ENCODE data around the gene CDCA4. TPM values are rescaled to one million over a fixed set of nuclear protein-coding genes. Genes with fewer than 3 reads are reported as not detected.

The CDCA4 gene
- total and polyA plus RNA-seq, 10 of the 15 experiments (the other 5 are each of a cell fraction or from before 2014, with no cell fraction given) = 10.4 to 64.0 (median 52.1) TPM

DNA sequence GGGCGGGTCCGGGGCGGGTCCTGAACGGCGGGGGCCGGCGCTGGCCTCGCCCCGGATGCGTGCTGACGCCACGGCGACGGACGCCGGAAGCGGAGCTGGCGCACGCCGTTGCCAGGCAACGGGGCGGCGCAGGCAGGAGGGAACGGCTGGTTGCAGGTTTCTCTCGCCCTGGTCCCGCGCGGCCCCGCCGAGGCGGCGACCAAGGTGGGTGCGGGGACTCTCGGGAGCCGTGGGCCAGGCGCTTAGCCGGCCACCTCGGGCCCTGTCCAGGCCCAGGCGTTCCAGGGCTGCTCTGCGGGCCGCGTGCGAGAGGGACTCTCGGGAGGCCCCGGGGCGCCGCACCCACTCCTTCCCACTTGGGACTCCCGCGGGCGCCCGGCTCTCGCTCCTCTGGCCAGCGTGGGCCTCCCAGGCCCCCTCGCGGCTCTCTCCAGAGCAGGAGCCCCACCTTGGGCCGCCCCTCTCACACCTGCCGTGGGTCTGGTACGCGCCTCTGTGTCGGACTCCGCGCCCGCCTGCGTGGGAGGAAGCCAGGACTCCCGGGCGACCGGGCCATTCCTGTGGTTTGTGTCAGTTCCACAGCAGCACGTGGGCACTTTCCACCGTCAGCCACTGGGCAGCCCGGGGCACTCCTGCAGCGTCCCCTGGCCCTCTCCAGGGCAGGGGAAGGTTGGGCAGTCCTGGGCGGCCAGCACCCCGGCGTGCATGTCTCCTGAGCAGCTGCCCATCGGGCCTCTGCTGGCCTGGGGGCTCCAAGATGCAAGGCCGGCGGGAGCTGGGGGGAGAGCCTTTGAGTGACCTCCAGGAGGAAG, 35.0 kb downstream of the CDCA4 start, which contains the start of gene CLBA1 (continued):
- TF ChIP-seq BRCA1 (IDR thresholded peaks at IDR 0.05; ENCODE audit: low read depth, low read length) (no peak), POLR2A (IDR thresholded peaks at IDR 0.05; ENCODE audit: low read depth, low read length) (0 out of 2 replicates have a peak, but pooled peaks have one; percentile 44), CBX5 (IDR thresholded peaks at IDR 0.05; ENCODE audit: low read depth) (no peak), SREBF1 (IDR thresholded peaks at IDR 0.05; ENCODE audit: low read length) (no peak), ZBED1 (IDR thresholded peaks at IDR 0.05; ENCODE audit: borderline replicate concordance) (no peak), SP1 (IDR thresholded peaks at IDR 0.05; ENCODE audit: low read depth, low read length) (peak; percentile 62), BCLAF1 (IDR thresholded peaks at IDR 0.05) (no peak), ASH2L (IDR thresholded peaks at IDR 0.05; ENCODE audit: borderline replicate concordance, low read depth) (no peak), BACH1 (IDR thresholded peaks at IDR 0.05; ENCODE audit: borderline replicate concordance) (peak; percentile 77), DPF2 (IDR thresholded peaks at IDR 0.05) (peak; percentile 78; the same call in 1 of the 2 replicates), ATF7 (IDR thresholded peaks at IDR 0.05; ENCODE audit: low read depth) (no peak), NRF1 (conservative IDR thresholded peaks at IDR 0.05; ENCODE audit: low read depth, low read length) (no peak), RELB (IDR thresholded peaks at IDR 0.05; ENCODE audit: low read depth) (no peak), IKZF1 (conservative IDR thresholded peaks at IDR 0.05) (peak; percentile 60), CREM (IDR thresholded peaks at IDR 0.05; ENCODE audit: low read depth) (peak; percentile 48; the same call in 1 of the 2 replicates), ZZZ3 (IDR thresholded peaks at IDR 0.05; ENCODE audit: control insufficient read depth, insufficient read length, low read depth) (no peak), EZH2 (IDR thresholded peaks at IDR 0.05; ENCODE audit: borderline replicate concordance, control insufficient read depth, low read depth, low read length) (no peak), ETV6 (conservative IDR thresholded peaks at IDR 0.05 in 1 of 2, IDR thresholded peaks at IDR 0.05 in 1 of 2; ENCODE audit: borderline replicate concordance in 1 of 2, low read depth in 1 of 2) (no peak), JUNB (IDR thresholded peaks at IDR 0.05) (no peak), GATAD2B (conservative IDR thresholded peaks at IDR 0.05; ENCODE audit: low read depth) (0 out of 2 replicates have a peak, but pooled peaks have one; percentile 64), CHD2 (IDR thresholded peaks at IDR 0.05; ENCODE audit: borderline replicate concordance, low read depth, low read length) (0 out of 2 replicates have a peak, but pooled peaks have one; percentile 28), MEF2A (IDR thresholded peaks at IDR 0.05; ENCODE audit: insufficient read depth, low read depth, low read length) (no peak)
- TF ChIP-seq, protein P1, sequence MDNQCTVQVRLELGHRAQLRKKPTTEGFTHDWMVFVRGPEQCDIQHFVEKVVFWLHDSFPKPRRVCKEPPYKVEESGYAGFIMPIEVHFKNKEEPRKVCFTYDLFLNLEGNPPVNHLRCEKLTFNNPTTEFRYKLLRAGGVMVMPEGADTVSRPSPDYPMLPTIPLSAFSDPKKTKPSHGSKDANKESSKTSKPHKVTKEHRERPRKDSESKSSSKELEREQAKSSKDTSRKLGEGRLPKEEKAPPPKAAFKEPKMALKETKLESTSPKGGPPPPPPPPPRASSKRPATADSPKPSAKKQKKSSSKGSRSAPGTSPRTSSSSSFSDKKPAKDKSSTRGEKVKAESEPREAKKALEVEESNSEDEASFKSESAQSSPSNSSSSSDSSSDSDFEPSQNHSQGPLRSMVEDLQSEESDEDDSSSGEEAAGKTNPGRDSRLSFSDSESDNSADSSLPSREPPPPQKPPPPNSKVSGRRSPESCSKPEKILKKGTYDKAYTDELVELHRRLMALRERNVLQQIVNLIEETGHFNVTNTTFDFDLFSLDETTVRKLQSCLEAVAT (IDR thresholded peaks at IDR 0.05) = no peak

Data from GM12878 (cell line).